ENCODE data around the gene ARFGEF3. TPM values are rescaled to one million over a fixed set of nuclear protein-coding genes. Genes with fewer than 3 reads are reported as not detected.
"Not testable (repeated sequence)": the region's sequence is repeated elsewhere in the genome, so short reads cannot be mapped to it uniquely, and the experiment has no call there.

The ARFGEF3 gene
- total RNA-seq, 1 experiment from 2014 or later: 0.62 TPM

DNA sequence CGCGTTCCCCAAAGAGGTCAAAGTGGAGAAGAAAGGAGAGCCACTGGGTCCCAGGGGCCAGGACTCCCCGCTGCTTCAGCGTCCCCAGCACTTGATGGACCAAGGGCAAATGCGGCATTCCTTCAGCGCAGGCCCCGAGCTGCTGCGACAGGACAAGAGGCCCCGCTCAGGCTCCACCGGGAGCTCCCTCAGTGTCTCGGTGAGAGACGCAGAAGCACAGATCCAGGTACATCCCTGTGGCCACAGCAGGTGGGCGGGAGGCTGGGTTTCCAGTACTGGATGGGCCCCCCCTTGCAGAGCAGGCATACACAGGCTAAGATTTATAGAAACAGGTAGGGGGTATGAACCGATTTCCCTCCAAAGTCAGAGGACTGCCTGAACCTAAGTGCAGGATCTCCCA lies 173.2 kb downstream of the ARFGEF3 start:
- DNase-seq (ENCODE audit: extremely low read depth, low read depth): no peak

DNA sequence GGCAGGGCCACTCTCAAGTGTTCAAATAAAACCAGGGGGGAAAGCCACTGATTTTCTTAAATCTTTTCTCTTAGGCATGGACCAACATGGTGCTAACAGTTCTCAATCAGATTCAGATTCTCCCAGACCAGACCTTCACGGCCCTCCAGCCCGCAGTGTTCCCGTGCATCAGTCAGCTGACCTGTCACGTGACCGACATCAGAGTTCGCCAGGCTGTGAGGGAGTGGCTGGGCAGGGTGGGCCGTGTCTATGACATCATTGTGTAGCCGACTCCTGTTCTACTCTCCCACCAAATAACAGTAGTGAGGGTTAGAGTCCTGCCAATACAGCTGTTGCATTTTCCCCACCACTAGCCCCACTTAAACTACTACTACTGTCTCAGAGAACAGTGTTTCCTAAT lies 174.5 kb downstream of the ARFGEF3 start:
- no peak for DNase-seq (ENCODE audit: extremely low read depth, low read depth)

DNA sequence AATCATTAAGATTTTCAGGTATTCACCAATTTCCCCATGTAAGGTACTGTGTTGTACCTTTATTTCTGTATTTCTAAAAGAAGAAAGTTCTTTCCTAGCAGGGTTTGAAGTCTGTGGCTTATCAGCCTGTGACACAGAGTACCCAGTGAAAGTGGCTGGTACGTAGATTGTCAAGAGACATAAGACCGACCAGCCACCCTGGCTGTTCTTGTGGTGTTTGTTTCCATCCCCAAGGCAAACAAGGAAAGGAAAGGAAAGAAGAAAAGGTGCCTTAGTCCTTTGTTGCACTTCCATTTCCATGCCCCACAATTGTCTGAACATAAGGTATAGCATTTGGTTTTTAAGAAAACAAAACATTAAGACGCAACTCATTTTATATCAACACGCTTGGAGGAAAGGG lies 175.3 kb downstream of the ARFGEF3 start:
- DNase-seq (ENCODE audit: extremely low read depth, low read depth): no peak

DNA sequence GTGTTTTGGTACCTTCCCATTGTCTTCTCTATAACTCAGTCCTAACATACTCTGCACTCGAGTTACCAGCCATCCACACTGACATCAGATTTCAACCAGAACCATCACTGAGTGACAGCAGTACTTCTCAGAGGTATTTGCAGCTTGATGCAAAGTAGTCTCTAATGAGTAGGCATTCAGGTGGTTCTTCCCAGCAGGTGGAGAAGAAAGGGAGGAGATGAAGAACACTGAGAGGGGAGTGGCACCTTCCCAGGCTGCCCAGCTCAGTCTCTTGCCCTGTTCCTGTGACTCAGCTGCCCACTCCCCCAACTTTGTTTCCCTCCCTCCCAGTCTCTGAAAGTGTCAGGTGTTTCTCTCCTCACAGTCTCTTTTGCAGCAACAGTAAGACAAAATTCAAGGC lies 177.3 kb downstream of the ARFGEF3 start:
- no peak for DNase-seq (ENCODE audit: extremely low read depth, low read depth)

DNA sequence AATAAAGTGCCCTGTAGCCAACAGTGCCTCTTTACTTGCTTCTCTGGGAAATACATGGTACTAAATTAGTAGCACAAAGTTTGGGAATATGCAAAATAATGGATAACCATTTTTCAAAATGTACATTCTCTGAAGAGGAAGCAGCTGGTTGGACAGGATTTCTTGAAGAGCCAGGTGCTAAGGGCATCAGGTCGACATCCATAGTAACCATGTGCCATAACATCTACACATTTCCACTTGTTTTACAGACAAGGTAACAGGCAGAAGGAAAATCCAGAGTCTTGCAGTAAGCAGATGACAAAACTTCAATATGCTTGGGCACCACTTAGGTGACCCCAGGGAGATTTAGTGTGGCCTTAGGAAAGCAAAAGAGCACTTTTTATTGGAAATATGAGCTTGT lies 179.4 kb downstream of the ARFGEF3 start:
- no peak for DNase-seq (ENCODE audit: extremely low read depth, low read depth)

DNA sequence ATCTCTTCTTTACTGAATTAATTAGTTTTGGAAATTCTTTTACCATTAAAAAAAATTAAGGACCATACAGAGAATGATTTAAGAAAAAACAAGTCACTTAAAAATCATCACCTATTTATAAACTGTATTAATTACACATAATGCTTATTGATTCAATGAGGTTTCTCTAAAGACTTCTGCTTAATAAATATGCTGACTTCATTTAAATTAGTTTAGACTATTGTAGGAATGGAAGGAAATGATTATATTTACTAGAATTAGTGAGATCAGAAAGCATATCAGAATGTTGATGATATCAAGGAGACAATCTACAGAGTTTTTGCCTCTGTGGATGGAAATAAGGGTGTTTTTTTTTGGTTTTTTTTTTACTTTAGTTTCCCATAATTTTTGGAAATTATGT lies 181.4 kb downstream of the ARFGEF3 start:
- no peak for DNase-seq (ENCODE audit: extremely low read depth, low read depth)

DNA sequence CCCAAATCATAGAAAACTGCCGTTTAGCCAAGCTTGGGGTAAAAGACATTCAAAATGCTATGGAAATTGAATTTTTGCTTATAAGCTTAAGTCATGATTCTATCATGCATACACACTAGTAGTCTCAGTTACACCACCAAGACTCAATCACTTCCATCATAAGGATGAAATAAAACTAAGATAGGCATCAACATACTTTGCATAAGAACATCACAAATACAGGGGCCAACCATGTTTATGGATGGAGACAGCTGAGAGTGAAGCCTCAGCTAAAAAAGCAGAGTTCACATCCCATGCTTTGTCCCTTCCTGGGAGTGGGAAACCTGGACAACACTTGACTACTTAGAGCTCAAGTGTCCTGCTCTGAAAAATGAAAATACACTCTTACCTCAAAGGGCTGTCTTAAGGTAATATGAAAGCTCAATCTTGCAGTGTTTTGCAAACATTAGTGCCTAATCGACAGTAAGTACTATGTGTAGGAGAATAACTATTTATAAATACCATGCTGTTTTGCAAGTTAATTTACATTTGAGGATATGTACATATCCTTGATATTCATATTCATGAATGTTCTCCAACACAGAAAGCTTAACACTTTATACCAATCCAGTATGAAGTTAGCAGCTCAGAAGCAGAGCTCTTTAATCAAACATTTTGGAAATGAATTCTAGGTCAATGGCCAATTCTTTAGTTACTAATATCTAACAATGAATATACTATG lies 184.0 kb downstream of the ARFGEF3 start:
- DNase-seq (ENCODE audit: extremely low read depth, low read depth): no peak

DNA sequence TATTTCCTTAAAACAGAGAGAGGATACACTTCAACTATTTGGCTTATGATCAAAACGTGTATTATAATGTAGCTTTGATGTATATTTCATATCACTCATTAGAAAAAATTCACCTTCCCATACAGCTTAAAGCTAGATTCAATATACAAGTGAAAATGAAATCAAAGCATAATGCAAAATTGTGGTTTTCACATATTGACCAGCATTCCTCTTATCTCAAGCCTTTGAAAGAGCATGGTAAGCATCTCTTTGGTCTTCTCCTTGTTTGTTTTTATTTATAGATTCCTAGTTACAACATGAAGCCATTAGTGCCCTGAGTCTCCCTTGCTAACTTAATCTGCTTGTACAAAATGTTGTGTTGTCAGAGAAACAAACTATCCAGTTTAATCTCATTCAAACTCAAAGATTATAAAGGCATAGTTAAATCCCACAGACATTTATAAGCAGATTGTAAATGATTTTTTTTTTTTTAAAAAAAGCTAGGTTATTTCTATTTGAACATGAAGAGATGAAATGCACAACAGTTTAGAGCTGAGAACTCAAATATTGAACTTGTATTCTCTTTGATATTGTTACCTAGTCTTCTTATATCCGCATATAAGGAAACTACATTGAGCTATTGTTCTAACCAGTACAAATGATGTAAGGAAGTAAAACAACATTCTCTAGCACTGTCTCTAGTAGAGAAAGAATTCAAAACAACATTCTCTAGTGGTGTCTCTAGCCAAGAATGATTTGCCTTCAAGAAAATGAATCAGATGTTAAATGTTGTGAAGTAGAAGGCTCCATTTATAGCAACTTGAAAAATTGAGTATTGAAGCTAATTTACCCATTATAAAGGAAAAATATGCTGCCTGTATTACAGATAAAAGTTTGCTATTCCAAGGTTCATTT lies 184.8 kb downstream of the ARFGEF3 start:
- DNase-seq (ENCODE audit: extremely low read depth, low read depth): no peak

DNA sequence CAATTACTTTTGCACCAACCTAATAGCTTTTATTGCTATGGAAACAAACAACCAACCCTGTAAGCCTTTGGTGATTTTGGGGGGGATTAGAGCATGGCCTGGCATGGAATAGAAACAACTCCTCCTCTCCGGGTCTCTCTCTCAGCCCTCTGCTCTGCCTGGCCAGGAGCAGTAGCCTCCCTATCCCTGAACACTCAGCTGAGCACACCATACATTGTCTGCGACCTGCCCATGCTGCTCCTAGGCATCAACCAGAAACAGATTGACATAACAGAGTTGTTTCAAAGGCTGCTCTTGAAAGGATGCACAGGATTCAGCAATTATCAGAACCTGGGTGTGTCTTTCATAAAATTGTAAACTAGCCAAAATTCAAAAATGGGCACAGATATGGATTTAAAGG lies 186.1 kb downstream of the ARFGEF3 start:
- no peak for DNase-seq (ENCODE audit: extremely low read depth, low read depth)

DNA sequence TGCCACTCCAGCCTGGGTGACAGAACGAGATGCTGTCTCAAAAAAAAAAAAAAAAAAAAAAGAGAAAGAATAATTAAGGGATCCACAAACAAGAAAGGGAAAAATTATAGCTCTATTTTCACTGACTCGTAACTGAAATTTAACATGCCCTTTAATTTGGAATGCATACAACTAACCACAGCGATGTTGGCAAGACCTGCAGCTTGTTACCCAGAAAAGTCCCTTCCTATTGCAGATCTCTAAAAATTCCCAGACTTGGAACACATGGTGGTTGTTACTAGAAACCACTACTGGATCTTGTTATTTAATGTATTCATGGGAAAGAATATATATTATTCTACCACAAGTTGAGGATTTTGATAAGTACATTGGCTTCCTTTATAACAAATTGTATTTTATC lies 188.2 kb downstream of the ARFGEF3 start:
- DNase-seq (ENCODE audit: extremely low read depth, low read depth): no peak

DNA sequence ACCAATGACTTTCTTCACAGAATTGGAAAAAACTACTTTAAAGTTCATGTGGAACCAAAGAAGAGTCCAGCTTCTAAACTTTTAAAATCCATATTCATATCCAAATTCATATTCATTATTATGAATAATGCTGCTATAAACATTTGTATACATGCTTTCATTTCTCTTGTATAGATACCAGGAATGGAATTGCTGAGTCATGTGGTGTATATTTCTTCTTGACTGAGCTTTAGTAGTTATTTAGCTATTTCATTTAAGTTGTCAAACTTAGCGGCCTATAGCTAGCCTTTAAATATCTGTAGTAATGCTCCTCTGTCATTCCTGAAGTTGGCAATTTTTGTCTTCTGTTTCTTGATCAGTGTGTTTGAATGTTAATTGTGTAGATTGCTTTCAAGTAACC lies 196.2 kb downstream of the ARFGEF3 start:
- DNase-seq (ENCODE audit: extremely low read depth, low read depth): no peak

DNA sequence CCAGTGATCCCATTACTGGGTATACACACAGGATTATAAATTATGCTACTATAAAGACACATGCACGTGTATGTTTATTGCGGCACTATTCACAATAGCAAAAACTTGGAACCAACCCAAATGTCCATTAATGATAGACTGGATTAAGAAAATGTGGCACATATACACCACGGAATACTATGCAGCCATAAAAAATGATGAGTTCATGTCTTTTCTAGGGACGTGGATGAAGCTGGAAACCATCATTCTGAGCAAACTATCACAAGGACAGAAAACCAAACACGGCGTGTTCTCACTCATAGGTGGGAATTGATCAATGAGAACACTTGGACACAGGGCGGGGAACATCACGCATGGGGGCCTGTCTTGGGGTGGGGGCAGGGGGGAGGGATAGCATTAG lies 206.9 kb downstream of the ARFGEF3 start:
- not testable (repeated sequence) for DNase-seq (ENCODE audit: extremely low read depth, low read depth)

DNA sequence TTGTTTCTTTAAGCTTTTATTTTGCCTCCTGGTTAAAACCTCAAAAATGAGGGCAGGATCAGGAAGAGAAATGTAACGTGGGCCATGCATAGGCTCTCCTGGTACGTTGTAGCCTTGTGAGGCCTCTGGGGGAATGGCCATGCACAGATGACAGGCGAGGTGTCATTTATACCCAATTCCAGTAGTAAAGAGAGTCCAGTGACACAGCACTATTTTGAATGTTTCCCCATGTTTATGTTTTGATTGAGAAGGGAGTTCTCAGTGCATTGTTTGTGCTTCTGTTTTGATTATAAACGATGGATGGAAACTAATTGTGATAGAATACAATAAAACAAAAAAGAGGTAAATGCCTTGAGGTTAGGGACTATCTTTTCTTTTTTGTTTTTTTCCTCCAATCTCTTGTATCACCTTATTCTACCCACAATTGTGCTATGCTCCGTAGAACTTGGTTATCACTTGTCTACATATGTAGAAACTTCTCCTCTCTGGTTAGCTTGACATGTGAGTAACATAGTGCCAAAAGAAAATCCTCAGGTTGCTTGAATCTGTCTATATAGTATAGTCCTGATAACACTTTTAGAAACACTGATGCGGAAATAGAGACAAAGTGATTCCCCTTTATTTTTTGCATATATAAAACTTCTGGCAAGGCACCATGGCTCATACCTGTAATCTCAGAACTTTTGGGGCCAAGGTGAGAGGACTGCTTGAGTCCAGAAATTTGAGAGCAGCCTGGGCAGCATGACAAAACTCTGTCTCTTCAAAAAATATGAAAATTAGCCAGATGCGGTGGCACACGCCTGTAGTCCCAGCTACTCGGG lies 209.1 kb downstream of the ARFGEF3 start:
- no peak for DNase-seq (ENCODE audit: extremely low read depth, low read depth)

DNA sequence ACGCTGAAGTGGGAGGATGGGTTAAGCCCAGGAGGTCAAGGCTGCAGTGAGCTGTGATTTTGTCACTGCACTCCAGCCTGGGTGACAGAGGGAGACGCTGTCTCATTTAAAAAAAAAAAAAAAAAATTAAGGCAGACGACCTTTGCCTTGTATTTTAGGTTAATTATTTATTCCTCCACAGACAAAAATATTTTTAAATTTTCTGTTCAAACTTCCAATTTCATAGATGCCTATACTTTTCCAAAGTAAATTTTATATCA lies 209.6 kb downstream of the ARFGEF3 start:
- DNase-seq (ENCODE audit: extremely low read depth, low read depth): no peak

DNA sequence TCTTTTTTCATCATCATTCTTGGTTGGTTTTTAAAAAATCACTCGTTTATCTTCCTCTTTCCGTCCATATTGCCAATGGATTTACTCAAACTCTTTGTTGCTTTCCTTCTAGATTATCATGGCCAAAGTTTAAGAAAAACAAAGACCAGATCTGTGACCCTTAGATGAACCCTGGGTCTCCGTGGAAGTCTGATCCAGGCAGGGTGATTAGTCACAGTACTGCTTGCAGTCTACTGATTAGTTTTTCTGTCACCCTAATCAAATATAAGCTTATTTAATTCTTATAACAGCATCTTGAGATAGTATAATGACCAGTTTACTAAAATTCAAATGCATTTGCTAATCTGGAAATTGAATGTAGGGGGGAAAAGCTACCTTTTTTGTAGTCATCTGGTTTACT lies 210.0 kb downstream of the ARFGEF3 start:
- no peak for DNase-seq (ENCODE audit: extremely low read depth, low read depth)

DNA sequence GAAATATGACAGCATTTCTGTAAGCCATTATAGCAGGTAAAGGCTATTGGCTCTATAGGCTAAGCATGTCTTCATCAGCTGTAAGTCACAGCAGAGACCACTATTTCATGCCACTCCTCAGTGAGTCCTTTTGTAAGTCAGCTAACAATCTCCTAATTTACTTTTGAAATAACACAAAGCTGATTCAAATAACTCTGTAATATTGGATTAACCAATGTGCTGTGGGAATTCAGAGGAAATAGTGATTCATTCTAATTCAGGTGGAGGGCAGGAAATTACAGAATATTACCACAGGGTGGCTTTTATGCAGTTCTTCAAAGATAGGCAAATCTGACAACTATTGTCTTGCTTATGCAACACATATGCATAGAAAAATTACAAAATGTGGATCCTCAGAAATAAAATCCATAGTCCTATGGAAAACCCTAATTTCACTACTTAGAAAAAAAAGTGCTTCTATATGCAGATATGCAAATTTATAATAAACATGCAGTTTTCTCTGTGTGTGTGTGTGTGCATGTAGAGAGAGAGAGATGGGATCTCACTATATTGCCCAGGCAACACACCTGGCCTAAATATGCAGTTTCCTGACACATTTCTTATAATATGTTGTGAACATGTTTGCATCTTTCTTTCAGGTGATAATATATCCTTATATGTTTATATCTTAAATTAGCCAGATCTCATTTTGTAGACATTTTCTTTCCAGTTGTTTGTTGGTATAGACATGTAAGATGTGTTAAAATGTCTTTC lies 211.1 kb downstream of the ARFGEF3 start:
- DNase-seq (ENCODE audit: extremely low read depth, low read depth): no peak

DNA sequence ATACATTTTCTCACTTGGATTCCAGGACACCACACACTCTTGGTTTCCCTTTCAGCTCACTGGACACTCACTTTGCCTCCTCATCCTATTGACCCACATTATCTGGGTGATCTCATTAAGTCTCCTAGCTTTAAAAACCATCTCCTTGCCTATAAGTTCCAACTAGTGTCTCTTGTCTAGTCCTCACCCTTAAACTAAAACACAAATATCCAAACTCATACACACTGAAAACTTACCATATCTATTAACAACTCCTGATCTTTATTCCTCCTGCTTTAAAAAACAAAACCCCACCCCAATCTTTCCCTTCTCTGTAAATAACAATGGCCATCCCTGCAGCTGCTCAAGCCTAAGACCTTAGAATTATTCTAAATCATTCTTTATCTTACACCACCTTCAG lies 212.5 kb downstream of the ARFGEF3 start:
- DNase-seq (ENCODE audit: extremely low read depth, low read depth): no peak

DNA sequence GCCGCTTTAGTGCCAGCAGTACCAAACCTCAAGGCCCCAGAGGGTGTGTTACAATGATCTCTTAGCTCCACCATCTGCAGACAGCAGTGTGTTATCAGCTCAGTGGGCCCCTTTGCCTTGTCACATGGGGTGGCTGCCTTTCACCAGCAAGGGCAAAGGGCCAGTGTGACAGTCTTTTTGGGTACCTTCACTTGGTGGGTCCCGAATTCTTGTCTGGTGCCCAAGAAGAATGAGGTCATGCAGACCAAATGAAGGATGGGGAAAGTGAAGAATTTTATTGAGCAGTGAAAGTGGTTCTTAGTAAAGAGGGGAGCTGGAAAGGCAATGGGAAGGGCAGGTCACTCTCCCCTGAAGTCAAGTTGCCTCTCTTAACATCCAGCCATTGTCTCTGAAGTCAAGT lies 213.1 kb downstream of the ARFGEF3 start:
- no peak for DNase-seq (ENCODE audit: extremely low read depth, low read depth)

DNA sequence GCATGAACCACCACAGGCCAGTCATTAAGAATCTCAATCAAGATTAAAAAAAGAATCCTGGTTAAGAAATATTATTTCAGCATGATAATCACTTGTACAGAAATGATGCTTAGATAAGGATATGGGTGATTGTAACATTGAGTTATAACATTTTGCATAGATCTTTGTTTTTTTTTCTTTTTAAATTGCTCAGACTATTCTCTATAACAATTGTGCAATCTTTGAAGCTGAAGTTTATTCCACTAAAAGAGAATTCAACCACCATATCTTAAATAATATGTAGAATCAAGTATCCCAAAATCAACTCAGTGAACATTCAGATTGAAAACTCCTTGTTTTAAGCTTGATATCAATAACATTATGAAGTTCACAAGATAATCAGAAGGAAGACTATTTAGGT lies 215.3 kb downstream of the ARFGEF3 start:
- no peak for DNase-seq (ENCODE audit: extremely low read depth, low read depth)

DNA sequence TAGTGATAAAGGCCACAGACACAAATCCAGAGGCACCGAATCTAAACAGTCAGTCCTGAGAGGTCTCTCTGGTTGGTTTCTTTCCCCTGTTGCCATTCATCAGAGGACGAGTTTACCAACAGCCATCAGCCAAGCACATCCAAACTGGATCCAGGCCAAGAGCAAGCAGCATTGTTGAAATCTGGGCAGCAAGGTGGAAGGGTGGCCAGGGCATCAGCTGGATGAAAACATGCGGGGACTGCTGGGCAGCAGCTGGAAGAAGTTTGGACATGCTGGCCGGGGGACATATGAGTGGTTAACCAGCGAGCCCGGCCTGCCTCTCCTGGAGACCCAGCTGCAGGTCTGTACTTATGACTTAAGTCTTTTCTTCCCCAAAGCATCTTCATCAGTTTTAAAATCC lies 216.1 kb downstream of the ARFGEF3 start, which contains the start of gene SMIM28:
TSS of gene SMIM28 (plus strand) at position 62 of the 400 bp plus-strand sequence. CDS start at position 230, 168 bp downstream.
- no peak for DNase-seq (ENCODE audit: extremely low read depth, low read depth)

DNA sequence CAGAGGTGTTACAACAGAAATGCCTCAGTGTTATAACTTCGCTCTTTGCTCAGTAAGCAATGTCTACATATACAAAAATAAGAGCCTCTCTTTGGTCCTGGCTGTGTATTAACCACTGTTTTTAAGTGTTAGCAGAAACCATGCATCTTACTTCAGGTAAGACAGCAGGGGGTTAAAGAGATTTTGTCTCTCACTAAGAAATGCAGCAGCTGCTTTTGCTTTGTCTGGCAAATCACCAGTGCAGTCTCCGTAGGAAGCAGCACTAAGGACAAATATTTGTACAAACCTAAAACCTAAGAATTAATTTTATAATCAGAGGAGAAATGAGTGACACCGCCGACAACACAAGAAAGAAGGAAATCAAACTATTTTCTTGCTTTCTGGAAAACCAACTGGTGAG lies 216.7 kb downstream of the ARFGEF3 start:
- DNase-seq (ENCODE audit: extremely low read depth, low read depth): no peak

All from NCI-H460 (cell line).